HG02970 (cell line): ENCODE results near the gene SIGLEC15.

ENCODE experiments used
- ATAC-seq: cut with Tn5 transposase; IDR thresholded peaks from one replicate; pipeline ENCODE4 v1.9.1; 2021; ENCODE audit warnings: mild to moderate bottlenecking, moderate library complexity, moderate number of reproducible peaks; ENCODE audit not compliant: unreplicated experiment, low FRiP score

The SIGLEC15 gene

GRCh38 chr18:45871431-45872084 is 46.1 kb downstream of the SIGLEC15 start:
- ATAC-seq, result no peak

- peak; percentile 72 for ATAC-seq
Measured at GRCh38 chr18:45874491-45875184, 49.2 kb downstream of the SIGLEC15 start.

- no peak for ATAC-seq
Measured at GRCh38 chr18:45876161-45876560, 50.7 kb downstream of the SIGLEC15 start.

GRCh38 chr18:45877403-45877802 is 51.9 kb downstream of the SIGLEC15 start:
- no peak for ATAC-seq

DNA sequence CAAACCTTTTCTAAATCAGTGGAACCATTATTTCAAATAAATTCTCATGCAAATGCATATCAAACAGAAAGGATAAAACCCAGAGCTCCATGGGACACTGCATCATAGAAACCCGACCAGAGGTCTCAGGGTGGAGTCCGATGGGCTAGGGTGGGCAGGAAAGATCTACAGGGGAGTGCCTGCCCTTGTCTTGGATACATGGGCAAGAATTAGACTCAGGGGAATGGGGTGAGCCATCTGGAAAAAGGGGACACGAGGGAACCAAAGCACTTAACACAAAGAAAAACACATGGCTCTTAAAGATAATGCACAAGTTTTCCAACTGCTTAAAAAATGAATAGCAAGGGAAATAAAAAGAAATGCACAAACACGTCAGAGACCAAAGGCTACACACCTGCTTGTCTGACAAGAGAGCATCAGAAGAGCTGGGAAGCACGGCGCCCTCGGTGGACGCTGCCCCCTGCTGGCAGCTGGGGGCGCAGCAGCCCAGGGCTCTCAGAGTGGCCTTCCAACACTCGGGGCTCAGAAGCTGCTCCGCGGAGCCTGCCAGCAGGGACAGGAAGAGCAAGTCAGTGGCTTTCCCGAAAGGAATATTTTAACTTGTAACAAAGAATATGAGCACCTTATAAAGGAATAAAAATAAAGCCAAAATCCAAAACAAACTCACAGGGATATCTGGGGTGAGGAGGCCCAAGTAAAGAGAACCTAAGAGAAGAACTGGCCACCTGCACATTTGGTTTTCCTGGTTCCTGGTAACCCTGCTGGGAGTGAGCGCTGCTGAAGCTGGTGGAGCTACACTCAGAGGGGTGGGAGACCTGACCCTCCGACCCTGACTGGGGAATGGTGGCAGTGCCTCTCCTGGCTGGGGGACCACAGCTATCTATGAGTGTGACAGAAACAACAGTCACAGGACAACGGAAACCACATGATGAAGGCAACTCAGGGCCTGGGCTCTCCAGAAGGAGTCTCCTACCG is 54.5 kb downstream of the SIGLEC15 start:
- ATAC-seq, result no peak

DNA sequence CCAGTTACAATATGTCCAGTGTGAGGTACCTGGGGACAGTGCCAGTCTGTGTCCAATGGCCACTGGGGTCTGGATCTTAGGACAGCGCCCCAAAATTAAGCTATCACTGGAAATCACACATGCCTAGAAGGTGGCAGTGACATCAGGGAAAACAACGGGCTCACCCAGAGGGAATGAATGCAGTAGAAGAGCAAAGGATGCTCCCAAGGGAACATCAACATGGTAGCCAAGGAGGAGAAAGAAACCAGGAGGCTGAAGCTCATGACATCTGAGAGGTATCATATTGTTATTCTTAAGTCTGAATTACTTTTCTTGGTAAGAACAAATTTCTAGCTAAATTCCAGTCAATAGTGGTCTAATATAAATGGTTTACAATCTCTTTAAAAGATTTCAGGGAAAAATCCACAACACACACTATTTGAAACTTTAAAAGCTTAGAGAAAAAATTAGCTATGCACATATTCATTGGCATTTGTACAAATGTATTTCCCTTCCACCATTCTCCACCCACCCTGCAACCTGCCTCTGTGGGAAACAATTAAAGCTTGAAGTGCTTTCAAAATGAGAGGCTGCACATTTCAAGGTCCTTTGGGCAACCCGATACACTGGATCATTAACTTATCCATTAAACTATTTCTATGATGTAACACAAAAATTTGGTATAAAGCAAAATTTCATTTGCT is 55.5 kb downstream of the SIGLEC15 start:
- no peak for ATAC-seq

GRCh38 chr18:45887585-45887984 is 62.1 kb downstream of the SIGLEC15 start:
- no peak for ATAC-seq

GRCh38 chr18:45889419-45890064 is 64.1 kb downstream of the SIGLEC15 start:
- ATAC-seq, result no peak

DNA sequence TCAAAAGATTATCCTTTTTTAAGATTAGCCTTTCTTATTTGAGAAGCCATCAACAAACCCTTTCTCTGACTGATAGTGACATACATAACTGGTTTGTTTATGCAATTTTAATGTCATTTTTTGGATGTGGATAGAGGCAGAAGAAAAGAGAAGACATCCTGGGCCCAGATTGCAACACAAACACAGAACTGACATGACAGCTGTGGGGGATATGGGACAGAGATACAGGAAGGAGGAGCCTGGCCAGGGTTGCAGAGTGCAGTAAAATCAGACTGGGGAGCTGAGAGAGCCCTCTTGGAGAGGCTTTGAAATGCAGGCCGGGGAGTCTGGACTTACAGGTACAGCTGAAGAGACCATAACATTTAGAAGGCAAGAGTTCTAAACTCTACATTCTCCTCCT is 65.1 kb downstream of the SIGLEC15 start:
- no peak for ATAC-seq

DNA sequence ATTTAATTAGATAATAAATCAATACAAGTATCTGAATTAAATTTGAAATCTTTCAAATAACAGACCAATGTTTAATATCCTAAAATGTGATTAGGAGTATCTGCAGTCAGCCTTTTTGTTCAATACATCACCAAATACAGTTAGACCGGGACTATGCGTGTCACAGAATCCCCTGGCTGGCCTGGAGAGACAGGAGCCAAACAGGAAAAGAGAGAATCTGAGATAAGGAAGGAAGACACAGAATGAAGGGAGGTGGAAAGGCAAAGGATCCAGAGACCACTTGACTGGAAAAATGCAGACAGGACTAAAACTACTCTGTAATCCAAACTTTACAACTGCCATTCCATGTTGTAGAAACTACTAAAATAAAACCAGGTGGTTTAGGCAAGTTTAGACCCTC is 66.3 kb downstream of the SIGLEC15 start:
- ATAC-seq, result no peak
